Stimulated activated CD8-positive, alpha-beta memory T cell treated with anti-CD3 and anti-CD28 coated beads, Interleukin-4, amount 100 ng/mL, for 24 hours (primary cell): Measurements from ENCODE around the gene CYP4Z1.
"Not testable (repeated sequence)": the region's sequence is repeated elsewhere in the genome, so short reads cannot be mapped to it uniquely, and the experiment has no call there.

ENCODE experiments used
- DNase-seq: peaks from one replicate; pipeline ENCODE4 v3.0.0-alpha.2; 2020; ENCODE audit warnings: low read depth

The CYP4Z1 gene

DNA sequence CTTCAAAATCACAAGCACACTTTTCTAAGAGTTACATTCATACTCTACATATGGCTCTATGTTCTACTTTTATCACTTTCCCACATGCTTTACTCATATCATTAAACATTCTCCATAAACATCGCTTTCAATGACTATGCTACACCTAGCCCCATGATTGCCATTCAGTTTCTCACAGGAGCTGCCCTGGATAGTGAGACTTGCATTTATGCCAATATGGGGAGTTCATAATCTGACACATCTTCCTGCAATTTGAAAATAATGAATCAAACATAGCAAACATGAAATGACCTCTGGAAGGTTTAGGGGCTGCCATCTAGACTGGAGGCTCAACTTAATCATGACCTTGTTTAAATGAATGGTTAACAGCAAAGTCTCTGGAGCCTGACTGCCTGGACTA, 61.2 kb downstream of the CYP4Z1 start:
- no peak for DNase-seq

- not testable (repeated sequence) for DNase-seq
Measured at GRCh38 chr1:47128854-47129253, 61.8 kb downstream of the CYP4Z1 start.

DNA sequence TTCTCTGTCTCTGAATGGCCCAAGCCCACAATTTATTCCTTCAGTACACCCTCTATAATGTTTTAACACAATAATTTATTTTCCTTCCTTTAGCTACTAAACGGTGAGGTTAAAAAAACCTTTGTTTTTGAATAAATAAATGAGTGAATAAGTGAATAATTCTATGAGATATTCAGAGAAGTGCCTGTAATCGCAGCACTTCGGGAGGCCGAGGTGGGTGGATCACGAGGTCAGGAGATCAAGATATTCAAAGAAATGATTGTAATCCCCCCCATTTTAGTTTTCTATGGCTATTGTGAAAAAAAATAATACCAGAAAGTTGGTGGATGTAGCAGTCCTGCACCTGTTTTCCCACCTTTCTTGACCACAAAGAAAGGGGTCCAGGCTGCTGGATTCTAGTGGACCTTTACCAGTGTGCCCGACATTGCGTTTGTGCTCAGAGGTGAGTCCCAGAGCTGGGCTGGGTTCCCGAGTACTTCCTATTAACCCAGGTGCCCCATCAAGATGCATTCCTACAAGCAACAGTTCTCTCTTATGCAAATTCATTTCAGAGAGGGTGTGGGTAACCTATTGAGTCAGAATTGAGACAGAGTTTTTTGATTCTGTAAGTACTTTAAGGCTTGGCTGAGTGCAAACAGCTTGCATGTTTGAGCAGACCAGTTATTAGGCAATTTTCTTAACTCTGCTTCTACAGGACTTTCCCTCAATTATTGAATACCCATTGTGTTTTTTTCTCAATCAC, 62.6 kb downstream of the CYP4Z1 start:
- DNase-seq: not testable (repeated sequence)

GRCh38 chr1:47132665-47133064, 65.6 kb downstream of the CYP4Z1 start:
- not testable (repeated sequence) for DNase-seq

GRCh38 chr1:47137198-47137597, 70.2 kb downstream of the CYP4Z1 start, which contains the start of gene CYP4A22:
CYP4A22 (plus strand) TSS chr1:47137441; CDS start chr1:47137486, 45 bp downstream.
- DNase-seq: no peak

DNA sequence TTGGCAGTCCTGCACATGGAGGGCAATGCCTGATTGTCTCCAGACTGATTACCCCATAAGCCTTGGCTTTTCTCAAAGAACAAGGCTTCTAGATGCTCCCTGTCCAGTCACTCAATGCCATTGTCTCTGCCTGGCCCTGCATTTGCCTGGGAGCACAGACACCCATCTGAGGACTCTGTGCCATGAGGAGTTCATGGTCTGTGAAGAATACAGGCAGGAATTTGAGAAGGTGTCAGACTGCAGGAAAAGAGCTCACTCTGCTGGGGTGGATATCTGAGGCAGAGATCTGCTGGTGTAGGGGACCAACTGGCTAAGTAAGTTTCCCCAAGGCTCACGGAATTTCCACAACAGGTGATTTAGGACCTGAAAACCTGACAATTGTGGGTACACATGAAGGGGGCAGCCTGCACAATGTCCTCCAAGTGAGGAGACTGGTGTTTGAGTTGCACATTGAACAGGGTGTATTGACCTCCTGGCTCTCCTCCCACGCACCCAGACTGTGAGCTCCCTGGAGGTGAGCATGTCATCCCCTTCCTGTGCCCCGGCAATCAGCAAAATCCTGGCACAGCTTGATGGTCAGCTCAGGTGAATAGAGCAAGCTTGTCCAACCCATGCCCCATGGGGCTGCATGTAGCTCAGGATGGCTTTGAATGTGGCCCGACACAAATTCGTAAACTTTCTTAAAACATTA, 71.0 kb downstream of the CYP4Z1 start:
- DNase-seq: no peak

DNA sequence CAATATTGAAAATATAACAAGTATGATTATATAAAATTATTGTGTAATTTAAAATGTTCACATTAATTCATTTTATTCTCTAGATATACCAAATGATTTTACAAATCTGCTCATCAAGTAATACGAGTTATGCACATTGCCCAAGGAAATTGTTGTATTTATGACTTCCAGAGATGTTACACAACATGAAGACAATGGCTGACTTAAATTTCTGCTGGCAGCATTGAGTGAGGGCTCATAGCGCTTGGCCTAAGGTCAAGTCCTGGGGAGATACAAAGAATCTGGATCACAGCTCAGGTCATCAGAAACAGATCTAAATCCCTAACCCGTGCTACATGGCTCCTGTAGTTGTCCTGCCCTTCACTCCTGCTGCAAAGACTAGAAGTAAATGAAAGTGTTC, 73.3 kb downstream of the CYP4Z1 start:
- not testable (repeated sequence) for DNase-seq

DNA sequence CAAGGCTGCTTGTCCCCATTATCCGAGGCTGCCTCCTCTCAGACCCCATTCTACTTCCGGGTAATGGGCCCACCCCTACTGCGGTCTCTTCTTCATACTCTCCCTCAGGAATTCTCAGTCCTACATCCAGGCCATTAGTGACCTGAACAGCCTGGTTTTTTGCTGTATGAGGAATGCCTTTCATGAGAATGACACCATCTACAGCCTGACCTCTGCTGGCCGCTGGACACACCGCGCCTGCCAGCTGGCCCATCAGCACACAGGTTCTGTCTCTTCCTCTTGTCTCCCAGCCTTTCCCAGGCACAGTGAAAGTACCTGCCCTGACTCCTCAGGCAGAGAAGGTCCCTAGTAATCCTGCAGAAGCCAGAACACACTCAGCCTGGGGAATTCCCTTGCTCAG, 76.6 kb downstream of the CYP4Z1 start:
- not testable (repeated sequence) for DNase-seq

DNA sequence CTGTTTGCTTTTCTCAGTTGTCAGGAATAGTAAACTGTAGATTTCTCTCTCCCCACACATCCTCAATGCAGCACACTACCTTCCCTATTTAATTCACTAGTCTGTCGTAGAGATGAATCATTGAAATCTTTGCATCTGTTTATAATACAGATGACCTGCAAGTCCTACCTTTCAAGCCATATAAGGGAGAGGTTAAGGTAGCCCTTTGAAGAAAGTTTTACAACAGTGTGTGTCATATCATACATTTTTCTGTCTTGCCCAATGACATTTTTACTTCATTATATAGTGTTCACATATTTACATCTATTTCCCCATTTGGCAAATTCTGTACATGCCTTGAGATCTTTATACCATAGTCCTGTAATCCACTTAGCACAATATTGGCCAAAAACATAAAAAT, 79.5 kb downstream of the CYP4Z1 start:
- DNase-seq: not testable (repeated sequence)

DNA sequence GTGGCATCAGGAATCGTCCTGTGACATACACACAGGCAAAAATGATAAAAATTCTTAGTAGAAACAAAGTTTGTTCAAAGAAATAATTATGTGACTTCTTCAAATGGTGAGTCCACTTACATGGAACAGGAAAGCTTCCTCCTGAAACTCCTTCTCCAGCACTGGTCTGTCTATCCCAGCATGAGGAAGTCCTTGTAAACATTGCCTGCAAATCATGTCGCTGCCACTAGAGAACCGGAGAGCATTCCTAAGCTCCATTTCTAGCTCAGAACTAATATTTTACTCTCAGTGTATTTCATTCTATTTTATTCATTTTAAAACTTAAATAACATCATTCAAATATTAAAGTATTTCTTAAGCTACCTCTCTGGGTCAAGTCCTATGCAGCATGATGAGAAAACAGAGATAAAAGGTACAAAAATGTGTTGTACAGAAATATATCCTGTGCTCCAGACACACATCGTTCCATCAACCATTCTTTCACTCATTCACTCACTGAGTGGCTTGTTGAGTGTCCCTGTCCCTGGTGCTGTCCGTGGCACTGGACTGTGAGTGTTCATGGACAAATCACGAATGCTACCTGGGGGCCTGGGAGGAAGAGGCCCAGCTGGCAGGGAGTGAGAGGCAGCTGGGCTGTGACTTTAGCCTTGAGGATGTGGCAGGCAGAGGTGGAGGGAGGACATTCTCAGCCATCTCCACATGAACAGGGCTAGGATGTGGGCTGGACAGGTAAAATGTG, 80.2 kb downstream of the CYP4Z1 start:
- DNase-seq: no peak

DNA sequence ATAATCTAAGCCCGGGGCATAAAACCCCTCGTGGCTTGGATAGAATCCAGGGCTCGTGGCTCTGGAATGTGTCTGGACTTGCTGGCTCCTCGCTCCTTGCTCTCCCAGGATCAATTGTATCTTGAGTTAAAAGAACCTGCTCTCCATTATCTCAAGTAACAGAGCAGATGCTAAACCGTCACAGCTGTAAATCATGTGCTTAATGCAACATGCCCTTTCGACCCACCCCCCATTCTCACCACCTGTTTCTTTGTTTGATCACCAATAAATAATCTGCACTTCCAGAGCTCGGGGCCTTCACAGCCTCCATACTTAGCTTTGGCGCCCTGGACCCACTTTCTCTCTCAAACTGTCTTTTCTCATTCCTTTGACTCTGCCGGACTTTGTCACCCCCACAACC, 82.1 kb downstream of the CYP4Z1 start:
- not testable (repeated sequence) for DNase-seq

DNA sequence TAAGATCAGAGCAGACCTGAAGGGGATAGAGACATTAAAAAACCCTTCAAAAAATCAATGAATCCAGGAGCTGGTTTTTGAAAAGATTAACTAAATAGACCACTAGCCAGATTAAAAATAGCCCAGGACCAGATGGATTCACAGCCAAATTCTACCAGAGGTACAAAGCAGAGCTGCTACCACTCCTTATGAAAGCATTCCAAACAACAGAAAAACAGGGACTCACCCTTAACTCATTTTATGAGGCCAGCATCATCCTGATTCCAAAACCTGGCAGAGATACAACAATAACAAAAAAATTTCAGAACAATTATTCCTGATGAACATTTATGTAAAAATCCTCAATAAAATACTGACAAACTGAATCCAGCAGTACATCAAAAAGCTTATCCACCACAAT, 89.4 kb downstream of the CYP4Z1 start:
- not testable (repeated sequence) for DNase-seq

- DNase-seq: not testable (repeated sequence)
Measured at GRCh38 chr1:47157957-47158356, 90.9 kb downstream of the CYP4Z1 start.

DNA sequence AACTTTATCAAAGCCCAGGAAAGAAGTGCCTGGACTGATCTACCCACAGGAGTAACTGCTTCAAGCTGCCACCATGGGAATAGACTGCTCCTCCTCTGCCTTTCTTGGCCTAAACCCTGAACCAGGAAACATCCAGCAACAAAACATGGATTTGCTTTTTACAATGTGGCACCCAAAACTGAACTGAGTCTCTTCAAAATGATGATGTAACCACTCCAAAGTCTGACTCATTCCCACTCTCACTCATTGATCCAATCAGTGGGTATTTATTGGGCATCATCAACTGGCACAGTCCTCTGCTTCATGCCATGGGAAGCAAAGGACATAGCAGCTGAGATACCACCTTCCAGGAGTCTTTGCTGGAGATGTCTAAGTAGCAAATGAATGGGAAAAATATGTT, 93.7 kb downstream of the CYP4Z1 start:
- no peak for DNase-seq

GRCh38 chr1:47161298-47162040, 94.4 kb downstream of the CYP4Z1 start:
- no peak for DNase-seq

DNA sequence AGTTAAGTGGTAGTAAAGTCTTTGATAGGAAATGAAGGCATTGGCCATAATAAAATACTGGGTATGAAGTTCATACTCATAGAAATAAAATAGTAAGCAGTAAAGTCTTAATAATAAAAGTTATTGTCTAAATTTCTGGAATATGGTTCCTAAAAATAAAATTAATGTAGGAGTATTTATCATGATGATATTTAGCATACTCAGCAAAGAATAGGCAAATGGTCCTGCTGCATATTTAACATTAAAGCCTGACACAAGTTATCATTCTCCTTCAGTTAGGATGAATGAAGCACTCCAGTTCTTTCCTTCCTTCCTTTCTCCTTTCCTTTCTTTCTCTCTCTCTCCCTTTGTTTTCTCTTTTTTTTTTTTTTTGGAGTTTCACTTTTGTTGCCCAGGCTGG, 97.5 kb downstream of the CYP4Z1 start:
- no peak for DNase-seq
